Measurements from ENCODE around the gene IQCH.

Gene IQCH

GRCh38 chr15:67510597-67511190 is 256.1 kb downstream of the IQCH start:
- TF ChIP-seq CTCF (IDR thresholded peaks at IDR 0.05; ENCODE audit: insufficient read depth, low read length, poor library complexity, severe bottlenecking) = no peak
- Histone ChIP-seq H3K36me3 (ENCODE audit: control insufficient read depth, insufficient read depth, low read length) (no peaks in the 10 kb centered on the region; the same call in 1 of the 2 replicates), H3K27me3 (replicated peaks; ENCODE audit: control insufficient read depth, insufficient read depth, low read length) (no peaks in the 10 kb centered on the region), H3K4me3 (replicated peaks; ENCODE audit: low read depth, low read length) (no peak overlapping the region)
- no peak for DNase-seq (ENCODE audit: extremely low read depth, insufficient read length)

DNA sequence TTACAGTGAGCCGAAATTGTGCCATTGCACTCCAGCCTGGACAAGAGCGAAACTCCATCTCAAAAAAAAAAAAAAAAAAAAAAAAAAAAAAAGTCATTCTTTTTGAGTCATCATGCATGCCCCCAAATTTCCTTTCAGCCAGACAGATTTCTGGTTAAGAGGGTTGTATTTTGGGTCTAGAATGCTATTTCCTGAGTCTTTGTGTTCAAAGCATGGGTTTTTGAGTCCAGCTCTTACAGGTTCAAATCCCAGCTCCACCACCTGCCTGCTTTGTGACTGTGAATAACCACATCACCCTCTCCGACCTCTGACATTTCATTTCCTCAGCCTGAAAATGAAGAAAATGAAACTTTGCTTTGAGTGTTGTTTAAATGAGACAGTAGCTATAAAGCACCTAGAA is 257.0 kb downstream of the IQCH start:
- H3K36me3 ChIP-seq (ENCODE audit: control insufficient read depth, insufficient read depth, low read length) = no peaks in the 10 kb centered on the region; the same call in 1 of the 2 replicates
- TF ChIP-seq CTCF (IDR thresholded peaks at IDR 0.05; ENCODE audit: insufficient read depth, low read length, poor library complexity, severe bottlenecking) = no peak
- H3K4me3 ChIP-seq (replicated peaks; ENCODE audit: low read depth, low read length) = no peak overlapping the region
- no peak for DNase-seq (ENCODE audit: extremely low read depth, insufficient read length)
- no peaks in the 10 kb centered on the region for H3K27me3 ChIP-seq (replicated peaks; ENCODE audit: control insufficient read depth, insufficient read depth, low read length)

DNA sequence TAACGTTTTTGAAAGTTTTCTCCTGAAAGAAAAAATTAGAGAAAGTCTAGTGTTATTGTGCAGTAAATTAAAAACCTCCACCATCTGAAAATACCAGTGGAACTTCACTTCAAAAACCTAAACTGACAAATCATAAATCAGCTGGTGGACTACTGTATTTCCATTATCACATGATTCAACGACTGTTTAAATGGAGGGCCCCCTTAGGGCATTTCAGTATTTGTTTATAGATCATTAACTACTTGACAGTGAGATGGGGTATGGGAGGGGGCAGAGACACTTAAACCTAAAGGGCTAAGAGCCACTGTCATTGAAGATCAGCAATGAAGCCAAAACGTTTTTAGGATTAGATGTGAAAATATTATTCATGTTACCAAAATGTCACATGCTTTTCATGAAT is 257.6 kb downstream of the IQCH start:
- Histone ChIP-seq H3K4me3 (replicated peaks; ENCODE audit: low read depth, low read length) (no peak overlapping the region), H3K36me3 (ENCODE audit: control insufficient read depth, insufficient read depth, low read length) (no peaks in the 10 kb centered on the region; the same call in 1 of the 2 replicates), H3K27me3 (replicated peaks; ENCODE audit: control insufficient read depth, insufficient read depth, low read length) (no peaks in the 10 kb centered on the region)
- DNase-seq (ENCODE audit: extremely low read depth, insufficient read length) = no peak
- no peak for TF ChIP-seq CTCF (IDR thresholded peaks at IDR 0.05; ENCODE audit: insufficient read depth, low read length, poor library complexity, severe bottlenecking)

DNA sequence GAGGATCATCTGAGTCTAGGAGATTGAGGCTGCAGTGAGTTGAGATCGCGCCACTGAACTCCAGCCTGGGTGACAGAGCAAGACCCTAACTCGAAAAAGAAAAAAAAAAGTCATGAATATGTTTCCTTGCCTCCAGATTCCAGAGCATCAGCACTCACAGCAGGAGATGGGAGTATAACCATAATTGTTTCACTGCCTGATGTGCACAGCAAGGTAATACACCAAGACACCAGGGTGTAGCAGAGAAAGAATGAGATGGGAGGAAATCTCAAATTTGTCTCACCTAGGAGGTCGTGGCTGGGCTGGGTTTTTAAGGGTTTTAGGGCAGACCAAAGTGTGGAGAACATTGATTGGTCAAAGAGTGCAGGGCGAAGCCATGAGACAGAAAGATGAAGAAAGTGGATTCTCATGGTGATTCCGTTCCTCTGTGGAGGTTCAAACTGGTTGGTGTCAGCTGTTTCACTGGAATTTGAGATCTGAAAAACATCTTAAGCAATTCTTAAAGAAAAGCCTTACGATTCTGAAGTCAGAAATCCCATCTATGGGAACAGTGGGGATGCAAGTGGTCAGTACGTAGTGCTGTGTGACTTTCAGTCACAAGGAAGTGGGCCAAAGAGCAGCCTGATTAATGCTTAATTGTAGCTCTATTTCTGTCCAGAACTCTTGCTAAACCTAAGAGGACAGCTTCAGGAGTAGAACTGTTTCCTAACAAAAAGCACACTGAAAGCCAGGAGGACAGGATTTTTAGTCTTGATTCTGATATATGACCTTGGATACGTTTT is 258.5 kb downstream of the IQCH start:
- DNase-seq (ENCODE audit: extremely low read depth, insufficient read length) = no peak
- TF ChIP-seq CTCF (IDR thresholded peaks at IDR 0.05; ENCODE audit: insufficient read depth, low read length, poor library complexity, severe bottlenecking) = no peak
- H3K4me3 ChIP-seq (replicated peaks; ENCODE audit: low read depth, low read length) = no peak overlapping the region
- H3K27me3 ChIP-seq (replicated peaks; ENCODE audit: control insufficient read depth, insufficient read depth, low read length) = no peaks in the 10 kb centered on the region
- H3K36me3 ChIP-seq (ENCODE audit: control insufficient read depth, insufficient read depth, low read length) = no peaks in the 10 kb centered on the region; the same call in 1 of the 2 replicates

DNA sequence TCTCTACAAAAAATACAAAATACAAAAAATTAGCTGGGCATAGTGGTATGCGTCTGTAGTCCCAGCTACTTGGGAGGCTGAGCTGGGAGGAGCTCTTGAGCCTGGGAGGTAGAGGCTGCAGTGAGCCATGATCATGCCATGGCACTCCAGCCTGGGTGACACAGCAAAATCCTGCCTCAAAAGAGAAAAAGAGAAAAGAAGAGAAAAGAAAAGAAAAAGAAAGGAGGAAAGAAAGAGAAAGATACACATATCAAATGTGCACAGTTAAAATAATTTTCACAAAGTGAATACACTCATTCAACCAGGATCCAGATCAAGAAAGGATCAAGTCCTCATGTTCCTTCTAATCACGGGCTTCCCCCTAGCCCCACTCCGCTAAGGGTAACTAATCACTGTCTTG is 260.5 kb downstream of the IQCH start:
- no peaks in the 10 kb centered on the region; the same call in 1 of the 2 replicates for H3K36me3 ChIP-seq (ENCODE audit: control insufficient read depth, insufficient read depth, low read length)
- no peak for TF ChIP-seq CTCF (IDR thresholded peaks at IDR 0.05; ENCODE audit: insufficient read depth, low read length, poor library complexity, severe bottlenecking)

More for the DNA sequence above, 260.5 kb downstream of the IQCH start:
- H3K27me3 ChIP-seq (replicated peaks; ENCODE audit: control insufficient read depth, insufficient read depth, low read length) = no peaks in the 10 kb centered on the region
- DNase-seq (ENCODE audit: extremely low read depth, insufficient read length) = no peak
- no peak overlapping the region for H3K4me3 ChIP-seq (replicated peaks; ENCODE audit: low read depth, low read length)
